ENCODE data around the gene MMP2. TPM values are rescaled to one million over a fixed set of nuclear protein-coding genes. Genes with fewer than 3 reads are reported as not detected.

MMP2 gene
- total RNA-seq, 1 experiment from 2014 or later = 311 TPM

- H3K9me3 ChIP-seq (ENCODE audit: control insufficient read depth, insufficient read depth, low read depth, low read length) = peaks cover 16% of the 10 kb centered on the region; the same call in 1 of the 2 replicates
- no peaks in the 10 kb centered on the region for H3K27me3 ChIP-seq (ENCODE audit: control insufficient read depth, insufficient read depth, low read length)
- ChIA-PET CTCF (no interaction called here), POLR2A (no interaction called here)
- ATAC-seq = no peak
- no peak overlapping the region for H3K4me3 ChIP-seq (ENCODE audit: low read depth in 2 of 2, low read length in 2 of 2)
- H3K27ac ChIP-seq (ENCODE audit: low read length) = no peak overlapping the region
- TF ChIP-seq POLR2AphosphoS5 (IDR thresholded peaks at IDR 0.05; ENCODE audit: low read depth, low read length) (no peak), TCF7L2 (IDR thresholded peaks at IDR 0.05; ENCODE audit: low read depth, low read length) (no peak), SIN3A (IDR thresholded peaks at IDR 0.05; ENCODE audit: borderline replicate concordance, insufficient read depth, low read depth, low read length) (no peak)
- TF ChIP-seq, protein P1, sequence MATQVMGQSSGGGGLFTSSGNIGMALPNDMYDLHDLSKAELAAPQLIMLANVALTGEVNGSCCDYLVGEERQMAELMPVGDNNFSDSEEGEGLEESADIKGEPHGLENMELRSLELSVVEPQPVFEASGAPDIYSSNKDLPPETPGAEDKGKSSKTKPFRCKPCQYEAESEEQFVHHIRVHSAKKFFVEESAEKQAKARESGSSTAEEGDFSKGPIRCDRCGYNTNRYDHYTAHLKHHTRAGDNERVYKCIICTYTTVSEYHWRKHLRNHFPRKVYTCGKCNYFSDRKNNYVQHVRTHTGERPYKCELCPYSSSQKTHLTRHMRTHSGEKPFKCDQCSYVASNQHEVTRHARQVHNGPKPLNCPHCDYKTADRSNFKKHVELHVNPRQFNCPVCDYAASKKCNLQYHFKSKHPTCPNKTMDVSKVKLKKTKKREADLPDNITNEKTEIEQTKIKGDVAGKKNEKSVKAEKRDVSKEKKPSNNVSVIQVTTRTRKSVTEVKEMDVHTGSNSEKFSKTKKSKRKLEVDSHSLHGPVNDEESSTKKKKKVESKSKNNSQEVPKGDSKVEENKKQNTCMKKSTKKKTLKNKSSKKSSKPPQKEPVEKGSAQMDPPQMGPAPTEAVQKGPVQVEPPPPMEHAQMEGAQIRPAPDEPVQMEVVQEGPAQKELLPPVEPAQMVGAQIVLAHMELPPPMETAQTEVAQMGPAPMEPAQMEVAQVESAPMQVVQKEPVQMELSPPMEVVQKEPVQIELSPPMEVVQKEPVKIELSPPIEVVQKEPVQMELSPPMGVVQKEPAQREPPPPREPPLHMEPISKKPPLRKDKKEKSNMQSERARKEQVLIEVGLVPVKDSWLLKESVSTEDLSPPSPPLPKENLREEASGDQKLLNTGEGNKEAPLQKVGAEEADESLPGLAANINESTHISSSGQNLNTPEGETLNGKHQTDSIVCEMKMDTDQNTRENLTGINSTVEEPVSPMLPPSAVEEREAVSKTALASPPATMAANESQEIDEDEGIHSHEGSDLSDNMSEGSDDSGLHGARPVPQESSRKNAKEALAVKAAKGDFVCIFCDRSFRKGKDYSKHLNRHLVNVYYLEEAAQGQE (IDR thresholded peaks at IDR 0.05; ENCODE audit: insufficient read depth in 1 of 2, low read depth in 2 of 2, low read length in 1 of 2) = no peak
- intact Hi-C loops (cut with micrococcal nuclease; ENCODE audit: unreplicated experiment) (no loop called here), in situ Hi-C loops (cut with HindIII; ENCODE audit: low pct_unique_long_range_greater_than_20kb, low sequenced_read_pairs) (no loop called here)
- peaks cover 4% of the 10 kb centered on the region; the same call in 1 of the 2 replicates for H3K4me1 ChIP-seq (ENCODE audit: control insufficient read depth, insufficient read depth, low read length)
- H3K36me3 ChIP-seq (ENCODE audit: control insufficient read depth, insufficient read depth, low read length) = no peaks in the 10 kb centered on the region; the same call in 1 of the 2 replicates
- no peak for DNase-seq (ENCODE audit: low read depth, low spot score)
- BruUV-seq (replicated peaks) = no TSS peak
Observed at GRCh38 chr16:55521792-55522191, 42.8 kb downstream of the MMP2 start.

DNA sequence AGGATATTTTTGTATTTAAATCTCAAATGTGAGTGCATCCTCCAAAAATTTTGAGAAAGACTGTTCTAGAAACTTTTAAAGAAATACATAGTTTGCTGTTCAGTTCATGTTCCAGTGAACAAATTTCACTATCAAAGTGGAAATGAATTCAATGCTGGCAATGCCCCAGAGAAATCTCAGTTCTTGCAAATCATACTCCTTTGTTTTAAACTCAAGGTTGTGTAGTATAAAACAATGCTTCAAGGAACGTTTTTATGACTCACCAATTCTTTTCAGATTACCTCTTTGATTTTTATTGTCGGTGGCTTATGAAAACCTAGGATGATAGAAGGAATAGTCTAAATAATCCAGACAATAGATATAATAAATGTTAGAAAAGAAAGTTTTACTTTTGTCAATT, 47.4 kb downstream of the MMP2 start:
- ChIA-PET POLR2A (no interaction called here), CTCF (no interaction called here)
- TF ChIP-seq, protein P2, sequence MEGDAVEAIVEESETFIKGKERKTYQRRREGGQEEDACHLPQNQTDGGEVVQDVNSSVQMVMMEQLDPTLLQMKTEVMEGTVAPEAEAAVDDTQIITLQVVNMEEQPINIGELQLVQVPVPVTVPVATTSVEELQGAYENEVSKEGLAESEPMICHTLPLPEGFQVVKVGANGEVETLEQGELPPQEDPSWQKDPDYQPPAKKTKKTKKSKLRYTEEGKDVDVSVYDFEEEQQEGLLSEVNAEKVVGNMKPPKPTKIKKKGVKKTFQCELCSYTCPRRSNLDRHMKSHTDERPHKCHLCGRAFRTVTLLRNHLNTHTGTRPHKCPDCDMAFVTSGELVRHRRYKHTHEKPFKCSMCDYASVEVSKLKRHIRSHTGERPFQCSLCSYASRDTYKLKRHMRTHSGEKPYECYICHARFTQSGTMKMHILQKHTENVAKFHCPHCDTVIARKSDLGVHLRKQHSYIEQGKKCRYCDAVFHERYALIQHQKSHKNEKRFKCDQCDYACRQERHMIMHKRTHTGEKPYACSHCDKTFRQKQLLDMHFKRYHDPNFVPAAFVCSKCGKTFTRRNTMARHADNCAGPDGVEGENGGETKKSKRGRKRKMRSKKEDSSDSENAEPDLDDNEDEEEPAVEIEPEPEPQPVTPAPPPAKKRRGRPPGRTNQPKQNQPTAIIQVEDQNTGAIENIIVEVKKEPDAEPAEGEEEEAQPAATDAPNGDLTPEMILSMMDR (IDR thresholded peaks at IDR 0.05) = no peak
- TF ChIP-seq POLR2AphosphoS5 (IDR thresholded peaks at IDR 0.05; ENCODE audit: low read depth, low read length) = no peak
- TF ChIP-seq TCF7L2 (IDR thresholded peaks at IDR 0.05; ENCODE audit: low read depth, low read length) = no peak
- TF ChIP-seq, protein P1 (IDR thresholded peaks at IDR 0.05; ENCODE audit: insufficient read depth in 1 of 2, low read depth in 2 of 2, low read length in 1 of 2) = no peak
- TF ChIP-seq SIN3A (IDR thresholded peaks at IDR 0.05; ENCODE audit: borderline replicate concordance, insufficient read depth, low read depth, low read length) = no peak
- H3K4me3 ChIP-seq (ENCODE audit: low read depth in 2 of 2, low read length in 2 of 2) = no peak overlapping the region
- H3K4me1 ChIP-seq (ENCODE audit: control insufficient read depth, insufficient read depth, low read length) = peaks cover 4% of the 10 kb centered on the region; the same call in 1 of the 2 replicates
- DNase-seq (ENCODE audit: low read depth, low spot score) (no peak), ATAC-seq (no peak)
- intact Hi-C loops (cut with micrococcal nuclease; ENCODE audit: unreplicated experiment) (no loop called here), in situ Hi-C loops (cut with HindIII; ENCODE audit: low pct_unique_long_range_greater_than_20kb, low sequenced_read_pairs) (no loop called here)
- no peak overlapping the region for H3K27ac ChIP-seq (ENCODE audit: low read length)
- peaks cover 7% of the 10 kb centered on the region; the same call in 1 of the 2 replicates for H3K9me3 ChIP-seq (ENCODE audit: control insufficient read depth, insufficient read depth, low read depth, low read length)
- H3K36me3 ChIP-seq (ENCODE audit: control insufficient read depth, insufficient read depth, low read length) = peaks cover 20% of the 10 kb centered on the region; the same call in 1 of the 2 replicates
- H3K27me3 ChIP-seq (ENCODE audit: control insufficient read depth, insufficient read depth, low read length) = no peaks in the 10 kb centered on the region
- no TSS peak for BruUV-seq (replicated peaks)
